Lower lobe of right lung (tissue), 2 donors: Measurements from ENCODE around the gene ABCC4. TPM values are rescaled to one million over a fixed set of nuclear protein-coding genes. Genes with fewer than 3 reads are reported as not detected.

Experiments
- ATAC-seq, 2 donors: fragments of 200-7000 bp; cut with Tn5 transposase; one replicate each; pipeline ENCODE4 v1.9.1; 2020 to 2022; ENCODE audit warnings: mild to moderate bottlenecking in 2 of 2, moderate library complexity in 2 of 2
- DNase-seq: peaks from one replicate; pipeline ENCODE4 v3.0.0-alpha.2; 2020
- H3K27ac ChIP-seq: fragments of 200-600 bp; one replicate; pipeline ENCODE4 v1.8.0; 2022
- H3K27me3 ChIP-seq: fragments of 200-600 bp; one replicate; pipeline ENCODE4 v1.8.0; 2022; ENCODE audit warnings: low read depth
- H3K36me3 ChIP-seq: fragments of 200-600 bp; one replicate; pipeline ENCODE4 v1.8.0; 2022; ENCODE audit warnings: mild to moderate bottlenecking
- H3K4me1 ChIP-seq: fragments of 200-600 bp; one replicate; pipeline ENCODE4 v1.8.0; 2022
- H3K4me3 ChIP-seq: fragments of 200-600 bp; one replicate; pipeline ENCODE4 v1.8.0; 2022; ENCODE audit warnings: mild to moderate bottlenecking
- H3K9me3 ChIP-seq: fragments of 200-600 bp; one replicate; pipeline ENCODE4 v1.8.0; 2022
- CTCF ChIP-seq: fragments of 200-600 bp; IDR thresholded peaks from one replicate; pipeline ENCODE4 v1.8.0; 2022; ENCODE audit warnings: antibody characterized with exemption, mild to moderate bottlenecking
- intact Hi-C: fragments of 100-400 bp; cut with DNase I; formaldehyde crosslinking; loops from one replicate; pipeline ENCODE4 v1.11.0; 2022
- total RNA-seq: library from RNA; stranded (reverse); fragmentation: NEBNext Ultra II Directional; extraction: Animal tissue kit (Norgen Biotek cat#: 25700); gene quantifications from one replicate; pipeline ENCODE4 v1.2.1, GENCODE V29; 2021
- donor health status: DM: no; HTN: yes; CAD: no; lungs with severe emphysema.

The ABCC4 gene
- total RNA-seq, 1 donor from 2014 or later, result 32.2 TPM

GRCh38 chr13:94978516-94978915, 322.7 kb downstream of the ABCC4 start:
- no peaks in the 10 kb centered on the region for H3K36me3 ChIP-seq
- no peak for ATAC-seq
- no peaks in the 10 kb centered on the region for H3K9me3 ChIP-seq
- DNase-seq, result no peak
- intact Hi-C loops, result no loop called here
- H3K27me3 ChIP-seq, result no peaks in the 10 kb centered on the region
- TF ChIP-seq CTCF, result no peak
- H3K27ac ChIP-seq, result no peak overlapping the region
- no peak overlapping the region for H3K4me3 ChIP-seq
- no peaks in the 10 kb centered on the region for H3K4me1 ChIP-seq

- DNase-seq (no peak), ATAC-seq (no peak)
- intact Hi-C loops, result no loop called here
- H3K27me3 ChIP-seq, result peaks cover 30% of the 10 kb centered on the region
- no peaks in the 10 kb centered on the region for H3K4me1 ChIP-seq
- no peak overlapping the region for H3K4me3 ChIP-seq
- no peak for TF ChIP-seq CTCF
- no peaks in the 10 kb centered on the region for H3K36me3 ChIP-seq
- H3K27ac ChIP-seq, result no peak overlapping the region
- no peaks in the 10 kb centered on the region for H3K9me3 ChIP-seq
Measured at GRCh38 chr13:94974015-94974951, 327.0 kb downstream of the ABCC4 start.

- no peak for ATAC-seq
- Histone ChIP-seq H3K4me3 (no peak overlapping the region), H3K36me3 (no peaks in the 10 kb centered on the region), H3K4me1 (peaks cover 10% of the 10 kb centered on the region), H3K27me3 (peaks cover 49% of the 10 kb centered on the region), H3K27ac (no peak overlapping the region), H3K9me3 (no peaks in the 10 kb centered on the region)
- intact Hi-C loops, result no loop called here
- DNase-seq, result no peak
- no peak for TF ChIP-seq CTCF
Measured at GRCh38 chr13:94972262-94972661, 329.0 kb downstream of the ABCC4 start.
